ENCODE results near the gene ARHGAP24.
"Not testable (repeated sequence)": the region's sequence is repeated elsewhere in the genome, so short reads cannot be mapped to it uniquely, and the experiment has no call there.

The ARHGAP24 gene

DNA sequence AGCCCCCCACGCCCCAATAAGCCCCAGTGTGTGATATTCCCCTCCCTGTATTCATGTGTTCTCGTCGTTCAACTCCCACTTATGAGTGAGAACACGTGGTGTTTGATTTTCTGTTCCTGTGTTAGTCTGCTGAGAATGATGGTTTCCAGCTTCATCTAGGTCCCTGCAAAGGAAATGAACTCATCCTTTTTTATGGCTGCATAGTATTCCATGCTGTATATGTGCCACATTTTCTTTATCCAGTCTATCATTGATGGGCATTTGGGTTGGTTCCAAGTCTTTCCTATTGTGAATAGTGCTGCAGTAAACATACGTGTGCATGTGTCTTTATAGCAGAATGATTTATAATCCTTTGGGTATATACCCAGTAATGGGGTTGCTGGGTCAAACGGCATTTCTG, 440.6 kb downstream of the ARHGAP24 start:
- DNase-seq (ENCODE audit: low read depth) = not testable (repeated sequence)

GRCh38 chr4:85919200-85919887, 444.4 kb downstream of the ARHGAP24 start:
- no peak for DNase-seq (ENCODE audit: low read depth)

- no peak for DNase-seq (ENCODE audit: low read depth)
Measured at GRCh38 chr4:85925071-85925470, 450.1 kb downstream of the ARHGAP24 start.

- no peak for DNase-seq (ENCODE audit: low read depth)
Measured at GRCh38 chr4:85928775-85929591, 454.0 kb downstream of the ARHGAP24 start.

GRCh38 chr4:85929961-85930665, 455.2 kb downstream of the ARHGAP24 start:
- no peak for DNase-seq (ENCODE audit: low read depth)

DNA sequence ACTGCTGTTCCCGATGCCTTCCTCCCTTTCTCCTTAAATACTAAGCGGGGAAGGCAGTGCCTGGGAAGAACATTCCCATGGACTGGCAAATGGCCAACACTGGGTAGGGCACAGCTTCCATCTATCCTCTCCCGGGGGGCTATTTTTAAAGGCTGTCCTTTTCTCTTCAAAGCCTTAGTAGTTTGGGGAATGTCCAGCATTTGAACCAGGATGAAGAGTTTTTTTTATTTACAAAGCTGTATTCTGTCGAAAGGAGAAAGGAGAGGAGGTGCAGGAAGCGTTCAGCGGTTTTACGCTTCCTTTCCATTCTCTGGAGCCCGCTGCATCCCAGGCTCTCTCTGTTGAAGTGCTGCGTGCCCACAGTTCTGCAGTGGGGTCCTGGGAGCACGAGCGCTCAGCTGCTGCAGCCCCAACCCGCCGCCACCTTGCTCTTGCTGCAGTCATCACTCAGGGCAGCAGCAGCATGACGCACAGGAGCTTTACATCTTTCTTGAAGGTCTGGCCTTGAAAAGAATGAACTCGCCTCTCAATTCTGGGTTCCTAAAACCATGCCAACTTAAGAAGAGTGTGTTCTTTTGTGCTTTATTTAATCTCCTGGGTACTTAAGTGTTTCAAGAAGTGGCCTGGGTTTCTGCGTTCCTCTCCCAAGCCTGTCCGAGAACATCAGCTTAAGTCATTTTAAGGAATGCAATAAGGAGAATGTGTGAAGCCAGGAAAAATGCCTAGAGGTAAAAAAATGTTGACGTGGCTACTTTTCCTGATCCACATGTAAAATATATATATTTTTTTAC, 457.7 kb downstream of the ARHGAP24 start:
- DNase-seq (ENCODE audit: low read depth) = no peak

DNA sequence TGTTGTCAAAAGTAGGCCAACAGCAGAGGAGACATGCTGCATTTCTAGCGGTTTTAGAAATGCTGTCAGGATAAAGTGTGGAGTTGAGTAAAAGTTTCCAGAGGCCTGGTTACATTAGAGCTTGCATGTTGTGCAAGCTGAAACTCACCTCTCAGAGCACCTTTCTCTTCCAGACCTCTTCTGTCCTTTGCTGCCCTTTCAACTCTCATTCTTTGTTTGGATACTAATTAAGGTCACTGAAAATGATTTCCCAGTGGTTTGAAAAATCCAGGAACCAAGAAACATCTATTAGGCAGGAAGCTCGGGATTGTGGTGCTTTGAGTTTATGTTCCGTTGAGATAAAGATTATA, 458.3 kb downstream of the ARHGAP24 start:
- no peak for DNase-seq (ENCODE audit: low read depth)

- no peak for DNase-seq (ENCODE audit: low read depth)
Measured at GRCh38 chr4:85937507-85937906, 462.6 kb downstream of the ARHGAP24 start.

DNA sequence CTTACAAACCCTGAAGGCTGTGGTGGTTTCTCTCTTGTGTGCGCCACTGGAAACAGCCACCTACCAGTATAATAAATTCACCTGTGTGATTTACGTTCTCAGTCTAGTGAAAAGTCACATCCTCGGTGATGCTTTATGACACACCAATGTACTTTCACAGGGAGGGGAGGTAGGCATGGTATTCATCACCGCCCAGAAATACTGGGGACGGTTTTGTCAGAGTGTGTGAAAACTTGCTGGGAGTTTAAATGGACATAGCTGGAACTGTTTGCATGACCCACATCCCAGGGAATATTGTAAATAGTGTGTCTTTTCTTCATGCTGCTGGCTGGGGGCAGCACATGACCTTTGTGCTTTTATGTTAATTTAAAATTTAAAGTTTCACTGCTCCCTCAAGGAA, 463.1 kb downstream of the ARHGAP24 start:
- DNase-seq (ENCODE audit: low read depth) = no peak

DNA sequence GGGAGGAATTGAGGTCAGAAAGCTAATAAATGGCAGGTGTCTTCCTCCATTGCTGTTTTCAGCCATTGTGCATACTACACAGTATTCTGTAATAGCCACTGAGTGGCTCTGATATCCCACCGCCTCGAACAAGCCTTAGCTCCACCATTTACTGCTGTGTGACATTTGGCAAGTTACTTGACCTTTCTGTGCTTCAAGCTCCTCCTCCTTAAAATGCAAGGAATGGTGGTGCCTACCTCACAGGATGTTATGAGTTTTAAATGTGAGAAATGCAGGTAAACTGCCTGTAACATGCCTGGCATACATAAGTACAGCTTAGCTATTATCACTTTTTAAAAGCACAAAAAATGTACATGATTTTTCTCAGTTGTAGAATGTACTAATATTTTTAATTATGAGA, 464.0 kb downstream of the ARHGAP24 start:
- no peak for DNase-seq (ENCODE audit: low read depth)

DNA sequence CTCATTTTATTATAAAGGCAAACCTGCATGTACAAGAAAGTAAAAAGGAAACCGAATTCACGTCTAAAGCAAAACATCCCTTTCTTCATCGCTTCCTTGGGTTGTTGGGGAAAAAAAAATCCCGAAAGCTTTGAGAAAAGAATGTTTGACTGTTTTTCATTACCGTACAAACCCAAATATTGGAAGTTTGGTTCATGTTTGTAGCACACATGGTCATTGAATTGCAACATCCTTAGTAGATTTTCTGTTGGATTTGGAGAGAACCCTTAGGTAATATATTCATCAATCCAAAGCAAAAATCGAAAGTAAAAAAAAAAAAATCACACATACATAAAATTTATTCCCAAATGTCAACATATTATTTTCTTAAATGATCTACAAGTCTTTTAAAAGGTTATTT, 464.6 kb downstream of the ARHGAP24 start:
- DNase-seq (ENCODE audit: low read depth) = no peak

GRCh38 chr4:85940151-85940550, 465.2 kb downstream of the ARHGAP24 start:
- DNase-seq (ENCODE audit: low read depth) = no peak

DNA sequence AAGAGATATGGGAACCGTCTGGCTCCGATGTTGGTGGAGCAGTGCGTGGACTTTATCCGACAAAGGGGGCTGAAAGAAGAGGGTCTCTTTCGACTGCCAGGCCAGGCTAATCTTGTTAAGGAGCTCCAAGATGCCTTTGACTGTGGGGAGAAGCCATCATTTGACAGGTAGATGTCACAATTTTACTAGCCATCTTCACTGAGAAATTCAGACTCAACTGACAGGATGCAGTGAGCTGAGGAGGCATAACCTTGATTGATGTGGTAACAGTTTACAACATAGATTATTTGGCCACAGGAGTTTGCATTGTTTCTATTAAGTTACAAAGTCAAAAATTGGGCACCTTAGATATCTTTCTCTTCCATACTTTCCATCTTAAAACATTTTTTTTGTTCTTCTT, 467.2 kb downstream of the ARHGAP24 start:
- DNase-seq (ENCODE audit: low read depth) = no peak

GRCh38 chr4:85946821-85947220, 471.9 kb downstream of the ARHGAP24 start:
- DNase-seq (ENCODE audit: low read depth) = no peak

DNA sequence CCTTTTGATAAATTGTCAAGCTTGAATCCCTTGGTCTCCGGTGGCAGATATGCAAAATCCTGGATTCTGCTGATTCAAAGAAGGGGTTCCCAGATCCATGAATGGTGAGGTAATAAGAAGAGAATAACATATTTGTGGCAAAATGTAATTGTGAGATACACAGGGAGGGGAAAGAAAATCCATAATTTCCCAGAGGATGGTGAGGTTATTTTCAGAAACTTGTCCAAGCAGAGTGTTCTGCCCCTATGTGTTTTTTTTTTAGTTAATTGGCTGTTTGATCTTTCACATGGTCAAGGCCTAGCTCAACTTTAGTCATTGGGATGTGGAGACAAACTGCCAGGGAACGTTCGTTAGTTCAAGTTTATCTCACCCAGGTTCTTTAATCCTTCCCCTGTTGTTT, 476.1 kb downstream of the ARHGAP24 start:
- DNase-seq (ENCODE audit: low read depth) = no peak

DNA sequence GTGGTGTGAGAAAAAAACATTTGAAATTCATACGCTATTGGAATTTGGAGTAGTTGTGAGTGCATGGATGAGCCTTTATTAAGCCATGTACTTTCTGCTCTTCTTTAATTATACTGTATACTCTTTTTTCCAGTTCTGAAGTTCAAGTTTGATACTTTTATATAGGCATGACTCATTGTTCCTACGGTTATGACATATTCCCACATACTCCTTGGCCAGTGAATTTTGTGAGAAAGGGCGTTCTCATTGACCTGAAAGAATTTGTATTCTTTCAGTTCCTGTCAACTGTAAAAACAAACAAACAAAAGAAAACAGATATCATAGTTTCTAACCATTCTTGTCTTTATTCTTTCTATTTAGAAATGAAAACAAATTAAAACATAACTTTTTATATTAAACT, 477.6 kb downstream of the ARHGAP24 start:
- DNase-seq (ENCODE audit: low read depth) = no peak

DNA sequence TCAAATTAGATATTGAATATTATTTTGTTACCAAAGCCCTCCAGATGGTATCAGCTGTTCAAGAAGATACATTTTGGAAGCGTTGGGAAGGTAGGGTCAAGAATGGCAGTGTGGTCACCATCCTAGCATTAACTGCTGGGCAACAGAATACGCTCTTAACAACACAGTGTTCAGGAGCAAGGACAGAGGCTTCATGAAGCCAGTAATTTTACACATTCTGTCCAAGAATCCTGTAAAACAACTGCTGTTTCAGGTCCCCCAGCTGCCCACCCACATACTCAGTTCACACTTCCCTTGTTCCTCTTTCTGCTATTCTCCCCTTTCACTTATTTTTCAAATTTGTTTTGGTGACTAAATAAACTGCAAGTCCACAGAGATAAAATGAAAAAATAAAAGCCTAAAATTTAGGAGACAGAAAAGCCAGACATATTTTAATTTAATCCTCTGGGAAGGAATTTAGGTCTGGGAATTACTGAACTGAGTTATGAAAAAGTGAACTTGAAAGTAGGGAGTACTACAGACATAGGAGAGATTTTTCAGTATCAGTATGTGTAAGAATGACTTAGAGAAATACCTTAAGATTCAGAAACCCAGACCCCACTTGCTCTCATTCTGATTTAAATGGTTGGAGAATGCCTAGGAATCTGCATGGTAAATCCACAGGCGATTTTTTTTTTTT, 478.2 kb downstream of the ARHGAP24 start:
- DNase-seq (ENCODE audit: low read depth) = no peak

- no peak for DNase-seq (ENCODE audit: low read depth)
Measured at GRCh38 chr4:85953651-85954018, 478.7 kb downstream of the ARHGAP24 start.

DNA sequence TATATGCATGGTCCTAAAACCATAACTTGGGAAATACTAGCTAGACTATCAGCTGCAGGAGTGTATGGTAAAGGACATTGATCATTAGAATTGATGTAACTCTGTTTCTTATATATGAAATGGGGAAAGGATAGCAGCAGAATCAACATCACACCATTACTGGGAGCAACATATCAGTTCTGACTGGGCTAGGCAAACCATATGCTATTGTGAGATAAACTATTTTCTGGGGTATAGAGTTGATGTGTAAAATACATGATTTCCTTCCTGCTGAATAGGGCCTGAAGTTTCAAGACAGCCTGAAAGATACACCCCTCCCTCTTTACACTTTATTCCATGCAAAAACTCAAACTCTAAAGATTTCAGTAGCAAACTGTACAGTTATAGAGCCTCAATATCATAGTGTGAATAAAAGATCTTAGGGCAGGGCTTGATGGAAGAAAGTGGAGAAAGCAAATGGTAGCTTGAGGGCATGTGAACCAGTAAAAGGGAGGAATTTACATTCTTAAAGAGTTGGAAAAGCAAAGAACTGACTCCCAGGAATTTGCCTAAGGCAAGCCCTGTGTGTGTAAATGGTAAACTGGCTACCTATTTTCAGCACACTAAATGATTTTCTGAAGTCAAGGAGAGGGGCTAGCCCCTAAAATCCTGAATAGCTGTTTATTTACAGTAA, 480.8 kb downstream of the ARHGAP24 start:
- no peak for DNase-seq (ENCODE audit: low read depth)

DNA sequence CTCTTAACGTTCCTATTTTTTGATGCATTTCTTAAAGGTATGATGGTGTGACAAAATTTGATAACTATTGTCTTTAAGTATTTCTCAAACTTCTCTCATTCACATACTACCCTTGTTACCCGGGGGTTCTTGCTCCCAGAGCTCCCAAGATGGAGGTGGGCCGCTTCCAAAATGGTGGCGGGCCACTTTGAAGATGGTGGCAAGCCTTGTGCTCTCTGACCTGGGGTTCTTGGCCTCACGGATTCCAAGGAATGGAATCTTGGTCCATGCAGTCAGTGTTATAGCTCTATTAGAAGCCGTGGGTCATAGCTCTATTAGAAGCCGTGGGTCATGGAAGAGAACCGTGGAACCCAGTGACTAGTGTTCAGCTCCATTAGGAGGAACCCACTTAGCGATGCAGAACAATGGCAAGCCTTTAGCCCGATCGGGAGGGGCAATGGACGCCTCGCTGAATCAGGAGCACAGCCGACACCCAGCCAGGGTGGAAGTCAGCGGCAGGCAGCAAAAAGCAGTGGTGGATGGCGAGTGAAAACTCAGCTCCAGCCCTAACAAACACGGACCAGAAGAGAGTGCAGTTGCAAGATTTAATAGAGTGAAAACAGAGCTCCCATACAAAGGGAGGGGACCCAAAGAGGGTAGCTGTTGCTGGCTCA, 481.5 kb downstream of the ARHGAP24 start:
- DNase-seq (ENCODE audit: low read depth) = no peak

DNA sequence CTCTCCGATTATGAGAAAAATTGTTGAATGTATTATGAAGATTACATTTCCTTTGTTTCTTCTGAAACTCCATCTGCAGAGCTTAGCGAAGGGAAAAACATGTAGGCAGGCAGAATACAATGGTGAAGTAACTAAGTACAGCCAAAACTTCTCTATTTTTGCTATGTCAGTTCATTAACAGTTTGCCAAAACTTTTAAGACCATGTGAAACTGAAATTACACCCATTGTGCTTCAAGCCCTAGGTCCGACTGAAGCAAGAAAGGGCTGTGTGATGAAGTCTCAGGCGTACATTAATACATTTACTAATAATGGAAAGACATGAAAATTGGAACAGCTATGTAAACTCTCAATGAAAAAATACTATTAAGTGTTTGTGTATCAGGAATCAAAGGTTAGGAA, 486.9 kb downstream of the ARHGAP24 start:
- DNase-seq (ENCODE audit: low read depth) = no peak

All from stimulated activated CD8-positive, alpha-beta memory T cell treated with anti-CD3 and anti-CD28 coated beads, Interleukin-12 subunit alpha, Interleukin-12 subunit beta, amount 100 ng/mL, for 4 hours (primary cell).